PC-3 (cell line): ENCODE results near the gene EVPLL.

Experiments
- EZH2phosphoT487 ChIP-seq: fragments of 300-600 bp; sonication (generic); IDR thresholded peaks from 2 replicates; pipeline ENCODE4 v1.6.1; 2018; ENCODE audit warnings: mild to moderate bottlenecking, antibody characterized with exemption, low read length, borderline replicate concordance
- TF ChIP-seq, protein P1 (sequence below): fragments of 300-600 bp; sonication (generic); conservative IDR thresholded peaks from 2 replicates; pipeline ENCODE4 v1.5.1; 2017; ENCODE audit warnings: antibody characterized with exemption, low read depth, mild to moderate bottlenecking, low read length

GRCh38 chr17:18362698-18363100, 14.9 kb upstream of the EVPLL start:
- TF ChIP-seq, protein P1, sequence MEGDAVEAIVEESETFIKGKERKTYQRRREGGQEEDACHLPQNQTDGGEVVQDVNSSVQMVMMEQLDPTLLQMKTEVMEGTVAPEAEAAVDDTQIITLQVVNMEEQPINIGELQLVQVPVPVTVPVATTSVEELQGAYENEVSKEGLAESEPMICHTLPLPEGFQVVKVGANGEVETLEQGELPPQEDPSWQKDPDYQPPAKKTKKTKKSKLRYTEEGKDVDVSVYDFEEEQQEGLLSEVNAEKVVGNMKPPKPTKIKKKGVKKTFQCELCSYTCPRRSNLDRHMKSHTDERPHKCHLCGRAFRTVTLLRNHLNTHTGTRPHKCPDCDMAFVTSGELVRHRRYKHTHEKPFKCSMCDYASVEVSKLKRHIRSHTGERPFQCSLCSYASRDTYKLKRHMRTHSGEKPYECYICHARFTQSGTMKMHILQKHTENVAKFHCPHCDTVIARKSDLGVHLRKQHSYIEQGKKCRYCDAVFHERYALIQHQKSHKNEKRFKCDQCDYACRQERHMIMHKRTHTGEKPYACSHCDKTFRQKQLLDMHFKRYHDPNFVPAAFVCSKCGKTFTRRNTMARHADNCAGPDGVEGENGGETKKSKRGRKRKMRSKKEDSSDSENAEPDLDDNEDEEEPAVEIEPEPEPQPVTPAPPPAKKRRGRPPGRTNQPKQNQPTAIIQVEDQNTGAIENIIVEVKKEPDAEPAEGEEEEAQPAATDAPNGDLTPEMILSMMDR = no peak
- no peak for TF ChIP-seq EZH2phosphoT487
